ENCODE data around the gene MDM4.

DNA sequence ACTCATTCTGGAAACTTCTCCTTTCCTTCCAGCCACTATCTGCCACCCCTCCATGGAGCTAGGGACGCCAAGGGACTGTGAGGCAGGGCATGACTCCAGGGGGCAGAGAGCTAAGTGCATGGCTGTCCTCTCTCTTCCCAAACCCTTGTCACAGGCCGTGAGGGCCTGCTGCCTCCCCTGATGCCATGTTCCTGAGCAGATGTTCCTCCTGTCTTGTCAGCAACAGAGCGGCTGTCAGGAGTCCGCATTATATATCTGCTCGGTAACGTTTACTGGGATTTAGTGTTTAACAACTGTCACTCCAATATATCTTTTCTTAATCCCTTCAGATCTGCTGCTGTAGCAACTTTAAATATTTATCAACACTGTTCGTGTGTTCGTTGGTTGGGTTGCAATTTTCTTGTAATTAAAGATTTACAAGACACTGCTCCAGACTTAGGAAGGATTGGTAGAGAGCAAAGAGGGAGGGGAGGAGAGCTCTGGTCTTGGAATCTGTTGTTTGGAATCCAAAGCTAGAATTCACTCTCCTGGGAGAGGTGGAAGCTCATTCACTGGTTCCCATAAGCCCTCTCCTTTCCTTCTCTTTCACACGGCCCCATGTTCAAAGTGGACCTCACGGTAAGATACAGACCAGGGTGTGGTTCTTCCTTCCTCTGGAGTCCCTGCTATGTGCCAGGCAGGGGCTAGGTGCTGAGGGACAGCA is 76.2 kb downstream of the MDM4 start:
- no peak for TF ChIP-seq POLR2A (IDR thresholded peaks at IDR 0.05; ENCODE audit: low read length)
- no peak for TF ChIP-seq GATA1 (IDR thresholded peaks at IDR 0.05; ENCODE audit: low read depth, low read length)
